B cell (primary cell): Measurements from ENCODE around the gene SLC6A6. TPM values are rescaled to one million over a fixed set of nuclear protein-coding genes. Genes with fewer than 3 reads are reported as not detected.

Experiments
- ATAC-seq: fragments of 200-7000 bp; cut with Tn5 transposase; one replicate; pipeline ENCODE4 v1.10.0; 2021; ENCODE audit warnings: low read depth, mild to moderate bottlenecking, moderate number of reproducible peaks, moderate library complexity
- CTCF ChIA-PET: fragments of 350-600 bp; sonication (Branson Sonifier 250); formaldehyde crosslinking; loops from one replicate; lab custom pipeline; 2021; ENCODE audit warnings: antibody characterized with exemption, inconsistent platforms; lab: Charles Lee
- POLR2A ChIA-PET: fragments of 350-600 bp; sonication (Branson Sonifier 250); formaldehyde crosslinking; loops from one replicate; lab custom pipeline; 2021; ENCODE audit warnings: antibody characterized with exemption; lab: Charles Lee
- DNase-seq: peaks from one replicate; pipeline ENCODE4 v3.0.0; 2013
- H2AFZ ChIP-seq: 2 replicates; pipeline ENCODE4 v1.6.1; 2012; ENCODE audit warnings: mild to moderate bottlenecking, low read depth, low read length; ENCODE audit not compliant: insufficient read depth, poor library complexity, severe bottlenecking
- H3K27ac ChIP-seq, 2 donors: 1 replicate in 1 of 2; 2 replicates in 1 of 2; pipeline ENCODE4 v1.5.1; 2012 to 2013; ENCODE audit warnings: low read length in 2 of 2, mild to moderate bottlenecking in 2 of 2, moderate library complexity in 1 of 2
- H3K27me3 ChIP-seq, 4 experiments: fragments of 200-600 bp in 1 of 4; sonication (generic) in 1 of 4; replicated peaks in 1 of 4; 1 replicate in 2 of 4; 2 replicates in 2 of 4; pipeline versions ENCODE4 v1.6.1 to v1.7.0; 2013 to 2016; ENCODE audit warnings: low read length in 3 of 4, mild to moderate bottlenecking in 2 of 4, mixed read lengths in 1 of 4, moderate library complexity in 1 of 4; ENCODE audit not compliant: insufficient read depth in 4 of 4, control insufficient read depth in 3 of 4; ENCODE audit errors: control extremely low read depth in 1 of 4
- H3K36me3 ChIP-seq, 2 experiments: replicated peaks in 1 of 2; 1 replicate in 1 of 2; 2 replicates in 1 of 2; pipeline versions ENCODE4 v1.6.1 to v1.7.1; 2013; ENCODE audit warnings: low read length in 1 of 2; ENCODE audit not compliant: insufficient read depth in 2 of 2, control insufficient read depth in 1 of 2; ENCODE audit errors: control extremely low read depth in 1 of 2, extremely low read depth in 1 of 2
- H3K4me1 ChIP-seq, 2 donors: fragments of 200-600 bp in 1 of 2; sonication (generic) in 1 of 2; 1 replicate in 1 of 2; 2 replicates in 1 of 2; pipeline versions ENCODE4 v1.5.1 to v1.6.1; 2013 to 2017; ENCODE audit warnings: low read length in 2 of 2; ENCODE audit not compliant: control insufficient read depth in 2 of 2, insufficient read depth in 2 of 2
- H3K4me2 ChIP-seq: replicated peaks from 2 replicates; pipeline ENCODE3; 2012; ENCODE audit warnings: mild to moderate bottlenecking, low read depth, low read length; ENCODE audit not compliant: poor library complexity, severe bottlenecking
- H3K4me3 ChIP-seq, 5 experiments: fragments of 200-600 bp in 1 of 5; sonication (generic) in 1 of 5; 1 replicate in 3 of 5; 2 replicates in 2 of 5; pipeline versions ENCODE4 v1.5.1 to v1.7.0; 2011 to 2016; ENCODE audit warnings: low read length in 4 of 5, mild to moderate bottlenecking in 4 of 5, low read depth in 2 of 5, control low read depth in 1 of 5, moderate library complexity in 1 of 5; ENCODE audit not compliant: insufficient read depth in 1 of 5; ENCODE audit errors: control extremely low read depth in 1 of 5, extremely low read depth in 1 of 5
- H3K79me2 ChIP-seq: fragments of 200-600 bp; sonication (generic); one replicate; pipeline ENCODE4 v1.6.0; 2016; ENCODE audit warnings: low read length; ENCODE audit not compliant: control insufficient read depth, insufficient read depth
- H3K9ac ChIP-seq: fragments of 200-600 bp; sonication (generic); 2 replicates; pipeline ENCODE4 v1.6.1; 2017; ENCODE audit warnings: mild to moderate bottlenecking, low read length, moderate library complexity
- H3K9me3 ChIP-seq, 3 donors: one replicate each; pipeline versions ENCODE4 v1.6.1 to v1.7.1; 2013; ENCODE audit warnings: low read length in 2 of 3; ENCODE audit not compliant: control insufficient read depth in 2 of 3, insufficient read depth in 1 of 3; ENCODE audit errors: control extremely low read depth in 1 of 3
- H4K20me1 ChIP-seq: 2 replicates; pipeline ENCODE4 v1.6.0; 2012; ENCODE audit warnings: mild to moderate bottlenecking, low read length; ENCODE audit not compliant: insufficient read depth, control insufficient read depth, poor library complexity, severe bottlenecking
- H3K27ac Mint-ChIP-seq: one replicate; pipeline ENCODE4 v1.8.0; 2021; ENCODE audit warnings: mixed read lengths
- H3K27me3 Mint-ChIP-seq: one replicate; pipeline ENCODE4 v1.8.0; 2021; ENCODE audit warnings: mixed read lengths
- H3K4me1 Mint-ChIP-seq: one replicate; pipeline ENCODE4 v1.8.0; 2021; ENCODE audit warnings: mixed read lengths
- H3K4me3 Mint-ChIP-seq: one replicate; pipeline ENCODE4 v1.8.0; 2021; ENCODE audit warnings: mixed read lengths
- H3K9me3 Mint-ChIP-seq: one replicate; pipeline ENCODE4 v1.8.0; 2022; ENCODE audit warnings: mixed read lengths; ENCODE audit not compliant: insufficient read depth
- EZH2 ChIP-seq: IDR thresholded peaks from 2 replicates; pipeline ENCODE4 v1.6.1; 2012; ENCODE audit warnings: borderline replicate concordance, low read depth, mild to moderate bottlenecking, moderate library complexity, low read length; ENCODE audit not compliant: insufficient read depth, poor library complexity, severe bottlenecking
- WGBS: methylation state at CpG from one replicate; pipeline ENCODE4 v1.1.5; 2013; ENCODE audit warnings: missing lambda C conversion rate; ENCODE audit not compliant: insufficient coverage; 5-methylcytosine and 5-hydroxymethylcytosine counted together
- intact Hi-C: fragments of 100-400 bp; cut with micrococcal nuclease; formaldehyde crosslinking; loops from one replicate; pipeline ENCODE4 v1.10.0; 2022
- polyA plus RNA-seq: library from polyadenylated mRNA; depleted of rRNA; stranded (reverse); fragments of >200 nt; gene quantifications from 2 replicates; pipeline ENCODE4 v1.2.3, GENCODE V29; 2012
- total RNA-seq, 2 donors: library from RNA; stranded (reverse); fragments of 120-200 nt in 1 of 2; gene quantifications; 1 replicate in 1 of 2; 2 replicates in 1 of 2; pipeline versions ENCODE4 v1.2.3 to v1.2.4, GENCODE V29; 2013 to 2022
- TF ChIP-seq, protein P1 (sequence below): fragments of 200-600 bp; IDR thresholded peaks from one replicate; pipeline ENCODE4 v1.8.0; 2022; ENCODE audit warnings: antibody characterized with exemption, mild to moderate bottlenecking

Gene SLC6A6
- total and polyA plus RNA-seq, 2 donors (not counting 1 experiment from before 2014, with no cell fraction given), result 34.2 to 48.7 TPM

DNA sequence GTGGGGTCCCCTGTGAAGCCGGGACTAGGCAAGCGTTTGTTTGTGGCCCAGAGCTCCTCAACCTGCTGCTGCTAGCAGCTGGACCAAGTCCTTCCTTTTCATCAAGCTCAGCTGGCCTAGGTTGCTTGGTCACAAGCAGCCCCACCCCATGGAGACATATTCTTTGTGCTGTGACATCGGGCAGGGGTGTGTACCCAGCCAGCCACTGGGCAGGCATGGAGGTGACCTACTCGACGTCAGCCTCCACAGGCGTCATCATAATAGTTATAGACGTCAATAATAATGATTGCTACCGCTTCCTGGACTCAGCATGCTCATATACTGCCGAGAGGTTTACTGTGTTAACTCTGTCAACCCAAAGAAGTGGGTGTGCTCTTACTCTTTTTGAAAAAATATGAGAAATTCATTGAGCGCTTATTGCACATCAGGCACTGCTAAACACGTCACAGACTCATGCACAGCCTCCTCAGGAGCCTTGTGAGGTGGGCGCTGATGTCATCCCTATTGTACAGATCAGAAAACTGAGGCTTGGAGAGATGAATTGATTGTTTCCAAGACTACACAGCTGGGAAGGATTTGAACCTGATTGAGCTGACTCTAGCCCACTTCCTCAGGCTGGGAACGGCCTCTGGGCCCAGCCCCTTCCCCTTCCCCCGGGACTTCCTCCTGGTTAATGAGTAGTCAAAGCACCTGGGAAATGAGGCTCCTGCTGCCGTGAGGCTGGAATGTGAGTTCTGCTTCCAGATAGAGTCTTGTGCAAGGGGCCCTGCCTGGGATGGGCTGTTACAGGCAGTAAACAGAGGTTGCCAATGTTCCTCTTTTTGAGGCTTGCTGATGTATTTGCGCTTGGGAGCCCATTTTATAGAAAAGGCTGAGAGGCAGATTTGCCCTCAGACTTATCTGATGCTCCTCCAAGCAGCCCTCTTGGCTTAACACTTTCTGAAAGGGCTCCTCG, 16.2 kb downstream of the SLC6A6 start:
- H3K4me1 Mint-ChIP-seq, result peaks cover 33% of the 10 kb centered on the region
- H3K27me3 ChIP-seq, result no peaks in the 10 kb centered on the region
- DNase-seq, result no peak
- peaks cover 9 to 23% of the 10 kb centered on the region in 2 donors for H3K4me1 ChIP-seq
- H3K79me2 ChIP-seq, result peaks cover 83% of the 10 kb centered on the region
- no peak overlapping the region for H3K4me2 ChIP-seq
- 80% methylated on average over 14 of the region's 17 CpGs for WGBS
- peaks cover 27% of the 10 kb centered on the region for H4K20me1 ChIP-seq
- intact Hi-C loops, result no loop called here
- TF ChIP-seq EZH2, result no peak
- TF ChIP-seq, protein P1, sequence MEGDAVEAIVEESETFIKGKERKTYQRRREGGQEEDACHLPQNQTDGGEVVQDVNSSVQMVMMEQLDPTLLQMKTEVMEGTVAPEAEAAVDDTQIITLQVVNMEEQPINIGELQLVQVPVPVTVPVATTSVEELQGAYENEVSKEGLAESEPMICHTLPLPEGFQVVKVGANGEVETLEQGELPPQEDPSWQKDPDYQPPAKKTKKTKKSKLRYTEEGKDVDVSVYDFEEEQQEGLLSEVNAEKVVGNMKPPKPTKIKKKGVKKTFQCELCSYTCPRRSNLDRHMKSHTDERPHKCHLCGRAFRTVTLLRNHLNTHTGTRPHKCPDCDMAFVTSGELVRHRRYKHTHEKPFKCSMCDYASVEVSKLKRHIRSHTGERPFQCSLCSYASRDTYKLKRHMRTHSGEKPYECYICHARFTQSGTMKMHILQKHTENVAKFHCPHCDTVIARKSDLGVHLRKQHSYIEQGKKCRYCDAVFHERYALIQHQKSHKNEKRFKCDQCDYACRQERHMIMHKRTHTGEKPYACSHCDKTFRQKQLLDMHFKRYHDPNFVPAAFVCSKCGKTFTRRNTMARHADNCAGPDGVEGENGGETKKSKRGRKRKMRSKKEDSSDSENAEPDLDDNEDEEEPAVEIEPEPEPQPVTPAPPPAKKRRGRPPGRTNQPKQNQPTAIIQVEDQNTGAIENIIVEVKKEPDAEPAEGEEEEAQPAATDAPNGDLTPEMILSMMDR, result no peak
- H3K27ac Mint-ChIP-seq, result no peak overlapping the region
- H3K4me3 Mint-ChIP-seq, result no peak overlapping the region
- H3K27me3 Mint-ChIP-seq, result no peaks in the 10 kb centered on the region
- POLR2A ChIA-PET, result interaction anchor here (0.5 kb wide), 1 partner anchor 39 kb away, joined by 5 read pairs; no protein-coding TSS in a partner anchor
- CTCF ChIA-PET, result no interaction called here
- no peak overlapping the region for H2AFZ ChIP-seq
- ATAC-seq, result no peak
- no peaks in the 10 kb centered on the region for H3K9me3 ChIP-seq
- no peak overlapping the region for H3K4me3 ChIP-seq
- H3K9me3 Mint-ChIP-seq, result no peaks in the 10 kb centered on the region
- peaks cover 0 to 18% of the 10 kb centered on the region in 2 experiments for H3K36me3 ChIP-seq
- H3K27ac ChIP-seq, result no peak overlapping the region
- H3K9ac ChIP-seq, result no peak overlapping the region
